H9 (cell line): ENCODE results near the gene BTNL8. TPM values are rescaled to one million over a fixed set of nuclear protein-coding genes. Genes with fewer than 3 reads are reported as not detected.

Experiments used
- DNase-seq: peaks from one replicate; pipeline ENCODE4 v3.0.0-alpha.2; 2017
- H2AFZ ChIP-seq: one replicate; pipeline ENCODE4 v1.6.1; 2013; ENCODE audit warnings: mild to moderate bottlenecking, low read length, control low read depth, moderate library complexity
- H2AK5ac ChIP-seq: 2 replicates; pipeline ENCODE4 v1.6.1; 2013; ENCODE audit warnings: low read length, control low read depth, mixed read lengths; ENCODE audit not compliant: insufficient read length
- H2BK120ac ChIP-seq: one replicate; pipeline ENCODE4 v1.6.1; 2013; ENCODE audit warnings: low read depth, mild to moderate bottlenecking, low read length, control low read depth, inconsistent platforms; ENCODE audit not compliant: poor library complexity, severe bottlenecking
- H2BK12ac ChIP-seq: 2 replicates; pipeline ENCODE4 v1.6.1; 2013; ENCODE audit warnings: low read length, control low read depth, mixed read lengths, low read depth; ENCODE audit not compliant: insufficient read length
- H2BK15ac ChIP-seq: 2 replicates; pipeline ENCODE4 v1.6.1; 2013; ENCODE audit warnings: low read depth, low read length, control low read depth
- H2BK20ac ChIP-seq: one replicate; pipeline ENCODE4 v1.6.1; 2013; ENCODE audit warnings: low read depth, mild to moderate bottlenecking, low read length, control low read depth, inconsistent platforms; ENCODE audit not compliant: poor library complexity, severe bottlenecking
- H2BK5ac ChIP-seq: 2 replicates; pipeline ENCODE4 v1.6.1; 2013; ENCODE audit warnings: low read length, control low read depth, mixed read lengths; ENCODE audit not compliant: insufficient read length
- H3K14ac ChIP-seq: 2 replicates; pipeline ENCODE4 v1.6.1; 2013; ENCODE audit warnings: low read length, control low read depth; ENCODE audit not compliant: insufficient read depth
- H3K18ac ChIP-seq: 2 replicates; pipeline ENCODE4 v1.6.1; 2013; ENCODE audit warnings: low read depth, mild to moderate bottlenecking, mixed read lengths, low read length, control low read depth; ENCODE audit not compliant: insufficient read length
- H3K23ac ChIP-seq: 2 replicates; pipeline ENCODE4 v1.6.1; 2013; ENCODE audit warnings: low read length, control low read depth, mixed read lengths, low read depth; ENCODE audit not compliant: insufficient read length
- H3K23me2 ChIP-seq: 2 replicates; pipeline ENCODE4 v1.6.1; 2013; ENCODE audit warnings: low read depth, mild to moderate bottlenecking, mixed read lengths, low read length, control low read depth; ENCODE audit not compliant: insufficient read length, poor library complexity, severe bottlenecking
- H3K27ac ChIP-seq: 2 replicates; pipeline ENCODE4 v1.5.1; 2013; ENCODE audit warnings: low read length, control low read depth, mixed read lengths, low read depth; ENCODE audit not compliant: insufficient read length
- H3K27me3 ChIP-seq: 2 replicates; pipeline ENCODE4 v1.6.1; 2013; ENCODE audit warnings: low read length, control low read depth, inconsistent platforms; ENCODE audit not compliant: insufficient read depth
- H3K4ac ChIP-seq: 2 replicates; pipeline ENCODE4 v1.6.1; 2013; ENCODE audit warnings: low read depth, mild to moderate bottlenecking, control low read depth, inconsistent platforms, low read length, moderate library complexity
- H3K4me1 ChIP-seq: 2 replicates; pipeline ENCODE4 v1.6.1; 2013; ENCODE audit warnings: low read length, control low read depth, inconsistent platforms; ENCODE audit not compliant: insufficient read depth
- H3K4me2 ChIP-seq: 2 replicates; pipeline ENCODE4 v1.6.1; 2013; ENCODE audit warnings: low read length, control low read depth, mixed read lengths; ENCODE audit not compliant: insufficient read length, insufficient read depth
- H3K56ac ChIP-seq: 2 replicates; pipeline ENCODE4 v1.6.1; 2013; ENCODE audit warnings: low read depth, mild to moderate bottlenecking, mixed read lengths, low read length, control low read depth; ENCODE audit not compliant: insufficient read length
- H3K79me1 ChIP-seq: 2 replicates; pipeline ENCODE4 v1.6.1; 2013; ENCODE audit warnings: low read depth, mild to moderate bottlenecking, moderate library complexity, low read length, control low read depth, inconsistent platforms; ENCODE audit not compliant: insufficient read depth, poor library complexity, severe bottlenecking
- H3K79me2 ChIP-seq: 2 replicates; pipeline ENCODE4 v1.6.1; 2013; ENCODE audit warnings: low read length, control low read depth, inconsistent platforms; ENCODE audit not compliant: insufficient read depth
- H3K9ac ChIP-seq: 2 replicates; pipeline ENCODE4 v1.6.1; 2013; ENCODE audit warnings: low read length, control low read depth, mixed read lengths; ENCODE audit not compliant: insufficient read length; ENCODE audit errors: extremely low read depth
- H3K9me3 ChIP-seq: one replicate; pipeline ENCODE4 v1.6.1; 2013; ENCODE audit warnings: low read depth, low read length, inconsistent platforms; ENCODE audit not compliant: control insufficient read depth
- H3T11ph ChIP-seq: one replicate; pipeline ENCODE4 v1.6.1; 2013; ENCODE audit warnings: mild to moderate bottlenecking, low read length, control low read depth, inconsistent platforms
- H4K20me1 ChIP-seq: one replicate; pipeline ENCODE4 v1.6.1; 2013; ENCODE audit not compliant: control insufficient read depth, insufficient read length, insufficient read depth
- H4K5ac ChIP-seq: 2 replicates; pipeline ENCODE4 v1.6.1; 2013; ENCODE audit warnings: low read depth, mild to moderate bottlenecking, mixed read lengths, low read length, control low read depth; ENCODE audit not compliant: insufficient read length
- H4K8ac ChIP-seq: replicated peaks from 2 replicates; pipeline ENCODE4 v1.6.1; 2013; ENCODE audit warnings: low read length, control low read depth, mixed read lengths, low read depth; ENCODE audit not compliant: insufficient read length
- H4K91ac ChIP-seq: 2 replicates; pipeline ENCODE4 v1.6.1; 2013; ENCODE audit warnings: low read depth, mild to moderate bottlenecking, moderate library complexity, mixed read lengths, low read length, control low read depth; ENCODE audit not compliant: insufficient read length
- H3K27ac Mint-ChIP-seq, 3 experiments: 2 replicates in 2 of 3; 3 replicates in 1 of 3; pipeline ENCODE4 v1.8.0; 2020 to 2021; ENCODE audit warnings: mixed read lengths in 3 of 3, mild to moderate bottlenecking in 1 of 3, moderate library complexity in 1 of 3
- H3K27me3 Mint-ChIP-seq: 2 replicates; pipeline ENCODE4 v1.8.0; 2021; ENCODE audit warnings: low read depth, mild to moderate bottlenecking, moderate library complexity, mixed read lengths
- H3K36me3 Mint-ChIP-seq, 3 experiments: 2 replicates in 2 of 3; 3 replicates in 1 of 3; pipeline ENCODE4 v1.8.0; 2020 to 2021; ENCODE audit warnings: low read depth in 3 of 3, mixed read lengths in 3 of 3; ENCODE audit not compliant: insufficient read depth in 1 of 3
- H3K4me1 Mint-ChIP-seq, 2 experiments: 2 replicates each; pipeline ENCODE4 v1.8.0; 2020; ENCODE audit warnings: mixed read lengths in 2 of 2
- H3K4me3 Mint-ChIP-seq, 2 experiments: 2 replicates in 1 of 2; 3 replicates in 1 of 2; pipeline ENCODE4 v1.8.0; 2020 to 2021; ENCODE audit warnings: mild to moderate bottlenecking in 2 of 2, mixed read lengths in 2 of 2, moderate library complexity in 1 of 2
- H3K9me3 Mint-ChIP-seq, 2 experiments: 2 replicates in 1 of 2; 3 replicates in 1 of 2; pipeline ENCODE4 v1.8.0; 2020; ENCODE audit warnings: mild to moderate bottlenecking in 2 of 2, mixed read lengths in 2 of 2, moderate library complexity in 1 of 2
- CTCF ChIP-seq: fragments of 200-600 bp; sonication (generic); conservative IDR thresholded peaks from 3 replicates; pipeline ENCODE4 v1.8.0; 2021; ENCODE audit warnings: antibody characterized with exemption, mild to moderate bottlenecking
- WGBS: extraction: QIAGEN DNeasy Blood & Tissue Kit; methylation state at CpG from one replicate; pipeline ENCODE4 v1.1.7; 2013; ENCODE audit warnings: missing lambda C conversion rate, low lambda C conversion rate, mixed read lengths; ENCODE audit not compliant: insufficient read length; ENCODE audit errors: extremely low coverage; 5-methylcytosine and 5-hydroxymethylcytosine counted together
- total RNA-seq: library from RNA; stranded (reverse); gene quantifications from 2 replicates; pipeline ENCODE4 v1.2.1, GENCODE V29; 2021

Gene BTNL8
- total RNA-seq, 1 experiment from 2014 or later, result 0.13 TPM

GRCh38 chr5:180868960-180869359 lies 30.0 kb upstream of the BTNL8 start:
- no peaks in the 10 kb centered on the region for H3K9me3 Mint-ChIP-seq
- no peak overlapping the region for H2BK20ac ChIP-seq

More at GRCh38 chr5:180868960-180869359, 30.0 kb upstream of the BTNL8 start:
- Histone ChIP-seq H3K4ac (no peak overlapping the region), H2BK15ac (no peak overlapping the region), H2BK120ac (no peak overlapping the region), H2BK5ac (no peak overlapping the region), H2AFZ (no peak overlapping the region), H3T11ph (no peak overlapping the region), H3K56ac (no peak overlapping the region), H3K23ac (no peak overlapping the region), H3K79me1 (no peaks in the 10 kb centered on the region), H4K5ac (no peak overlapping the region), H3K9me3 (no peaks in the 10 kb centered on the region), H4K8ac (no peak overlapping the region), H3K23me2 (no peaks in the 10 kb centered on the region), H3K27ac (no peak overlapping the region), H4K91ac (no peak overlapping the region), H3K27me3 (no peaks in the 10 kb centered on the region), H3K79me2 (no peaks in the 10 kb centered on the region), H3K9ac (no peak overlapping the region), H2AK5ac (no peak overlapping the region), H3K14ac (no peak overlapping the region), H3K4me1 (no peaks in the 10 kb centered on the region; the same call in 1 of the 2 replicates), H2BK12ac (no peak overlapping the region), H4K20me1 (no peaks in the 10 kb centered on the region), H3K18ac (no peak overlapping the region), H3K4me2 (no peak overlapping the region)
- Mint-ChIP-seq H3K36me3 (no peaks in the 10 kb centered on the region; a peak in 1 of 7 replicates), H3K27ac (no peak overlapping the region; a peak in 1 of 7 replicates), H3K4me3 (no peak overlapping the region), H3K27me3 (no peaks in the 10 kb centered on the region; the same call in none of the 2 replicates), H3K4me1 (peaks cover 15 to 21% of the 10 kb centered on the region in 2 experiments)
- no CpG with 5 or more reads among the region's 3 CpGs for WGBS
- peak; percentile 88 for TF ChIP-seq CTCF
- peak; percentile 81 for DNase-seq
